Natural killer cell (primary cell): ENCODE measurements around the gene ATP11C. TPM values are rescaled to one million over a fixed set of nuclear protein-coding genes. Genes with fewer than 3 reads are reported as not detected.

Experiments
- ATAC-seq, 3 donors: fragments of 150-1000 bp in 2 of 3; fragments of 200-7000 bp in 1 of 3; cut with Tn5 transposase; 1 replicate in 1 of 3; 2 replicates in 2 of 3; pipeline ENCODE4 v1.10.0; 2021; ENCODE audit warnings: mild to moderate bottlenecking in 2 of 3, moderate library complexity in 2 of 3
- DNase-seq, 2 donors: peaks; one replicate each; pipeline versions ENCODE4 v3.0.0 to v3.0.0-alpha.2; 2013 to 2021; ENCODE audit warnings: mixed read lengths in 1 of 2
- H3K27ac ChIP-seq: one replicate; pipeline ENCODE4 v1.5.1; 2013; ENCODE audit warnings: mild to moderate bottlenecking, low read length
- H3K27me3 ChIP-seq: one replicate; pipeline ENCODE4 v1.6.1; 2013; ENCODE audit warnings: low read length; ENCODE audit not compliant: control insufficient read depth, insufficient read depth
- H3K36me3 ChIP-seq: one replicate; pipeline ENCODE4 v1.6.1; 2013; ENCODE audit warnings: low read length; ENCODE audit not compliant: control insufficient read depth, insufficient read depth
- H3K4me1 ChIP-seq: one replicate; pipeline ENCODE4 v1.6.1; 2013; ENCODE audit warnings: low read length; ENCODE audit not compliant: control insufficient read depth, insufficient read depth
- H3K4me3 ChIP-seq: one replicate; pipeline ENCODE4 v1.5.1; 2013; ENCODE audit warnings: low read length
- H3K9me3 ChIP-seq: one replicate; pipeline ENCODE4 v1.6.1; 2013; ENCODE audit warnings: low read length; ENCODE audit not compliant: control insufficient read depth, insufficient read depth
- H3K27ac Mint-ChIP-seq, 2 donors: one replicate each; pipeline ENCODE4 v1.8.0; 2022; ENCODE audit warnings: mild to moderate bottlenecking in 2 of 2, mixed read lengths in 2 of 2, moderate library complexity in 1 of 2
- H3K27me3 Mint-ChIP-seq, 2 donors: one replicate each; pipeline ENCODE4 v1.8.0; 2022; ENCODE audit warnings: low read depth in 2 of 2, mixed read lengths in 2 of 2
- H3K36me3 Mint-ChIP-seq: one replicate; pipeline ENCODE4 v1.8.0; 2022; ENCODE audit warnings: mixed read lengths
- H3K4me1 Mint-ChIP-seq, 2 donors: one replicate each; pipeline ENCODE4 v1.8.0; 2022; ENCODE audit warnings: mixed read lengths in 2 of 2
- H3K4me3 Mint-ChIP-seq: one replicate; pipeline ENCODE4 v1.8.0; 2022; ENCODE audit warnings: mild to moderate bottlenecking, moderate library complexity, mixed read lengths
- H3K9me3 Mint-ChIP-seq, 2 donors: one replicate each; pipeline ENCODE4 v1.8.0; 2022; ENCODE audit warnings: mixed read lengths in 2 of 2
- CTCF ChIP-seq: fragments of 200-600 bp; IDR thresholded peaks from one replicate; pipeline ENCODE4 v1.8.0; 2022; ENCODE audit warnings: antibody characterized with exemption
- WGBS: methylation state at CpG from one replicate; pipeline ENCODE4 v1.1.7; 2013; ENCODE audit warnings: missing lambda C conversion rate; ENCODE audit not compliant: insufficient coverage; 5-methylcytosine and 5-hydroxymethylcytosine counted together
- intact Hi-C: fragments of 100-400 bp; cut with micrococcal nuclease; formaldehyde crosslinking; loops from one replicate; pipeline ENCODE4 v1.14.2; 2022
- total RNA-seq, 4 donors: library from RNA; stranded (reverse); fragments of 120-200 nt in 1 of 4; gene quantifications; one replicate each; pipeline versions ENCODE4 v1.2.3 to v1.2.4, GENCODE V29; 2013 to 2022

Gene ATP11C
- total RNA-seq, 3 donors from 2014 or later (not counting 1 experiment from before 2014, with no cell fraction given), result 20.0 to 24.3 (median 24.0) TPM

GRCh38 chrX:139826065-139827044, 106.5 kb downstream of the ATP11C start:
- WGBS, result 83% methylated on average over 5 of the region's 8 CpGs
- intact Hi-C loops, result no loop called here
- Histone ChIP-seq H3K4me1 (no peaks in the 10 kb centered on the region), H3K4me3 (no peak overlapping the region), H3K36me3 (no peaks in the 10 kb centered on the region), H3K9me3 (no peaks in the 10 kb centered on the region), H3K27me3 (no peaks in the 10 kb centered on the region), H3K27ac (no peak overlapping the region)
- no peaks in the 10 kb centered on the region for H3K9me3 Mint-ChIP-seq
- peaks cover 12% of the 10 kb centered on the region in 2 donors for H3K4me1 Mint-ChIP-seq
- DNase-seq (no peak), ATAC-seq (no peak)
- no peak overlapping the region for H3K4me3 Mint-ChIP-seq
- H3K27ac Mint-ChIP-seq, result no peak overlapping the region
- TF ChIP-seq CTCF, result no peak
- H3K36me3 Mint-ChIP-seq, result no peaks in the 10 kb centered on the region
- H3K27me3 Mint-ChIP-seq, result no peaks in the 10 kb centered on the region

- TF ChIP-seq CTCF, result no peak
- no peaks in the 10 kb centered on the region for H3K9me3 ChIP-seq
- H3K4me3 ChIP-seq, result no peak overlapping the region
- H3K27ac ChIP-seq, result no peak overlapping the region
- Mint-ChIP-seq H3K4me3 (no peak overlapping the region), H3K9me3 (no peaks in the 10 kb centered on the region), H3K27ac (no peak overlapping the region), H3K4me1 (peaks cover 6 to 7% of the 10 kb centered on the region in 2 donors), H3K36me3 (no peaks in the 10 kb centered on the region), H3K27me3 (no peaks in the 10 kb centered on the region)
- H3K27me3 ChIP-seq, result no peaks in the 10 kb centered on the region
- 75% methylated on average over 2 of the region's 3 CpGs for WGBS
- no peaks in the 10 kb centered on the region for H3K4me1 ChIP-seq
- DNase-seq (no peak), ATAC-seq (no peak)
- intact Hi-C loops, result no loop called here
- no peaks in the 10 kb centered on the region for H3K36me3 ChIP-seq
Observed at GRCh38 chrX:139825618-139826017, 107.2 kb downstream of the ATP11C start.

GRCh38 chrX:139823806-139824205, 109.0 kb downstream of the ATP11C start:
- WGBS, result 95% methylated on average over 3 of the region's 6 CpGs
- no peak overlapping the region for H3K4me3 Mint-ChIP-seq

More at GRCh38 chrX:139823806-139824205, 109.0 kb downstream of the ATP11C start:
- peaks cover 6 to 7% of the 10 kb centered on the region in 2 donors for H3K4me1 Mint-ChIP-seq
- no peak for TF ChIP-seq CTCF
- DNase-seq (no peak), ATAC-seq (no peak)
- Histone ChIP-seq H3K9me3 (no peaks in the 10 kb centered on the region), H3K27ac (no peak overlapping the region), H3K4me1 (no peaks in the 10 kb centered on the region), H3K27me3 (no peaks in the 10 kb centered on the region), H3K36me3 (no peaks in the 10 kb centered on the region), H3K4me3 (no peak overlapping the region)
- no peaks in the 10 kb centered on the region for H3K36me3 Mint-ChIP-seq
- intact Hi-C loops, result no loop called here
- H3K27ac Mint-ChIP-seq, result no peak overlapping the region
- H3K9me3 Mint-ChIP-seq, result no peaks in the 10 kb centered on the region
- H3K27me3 Mint-ChIP-seq, result no peaks in the 10 kb centered on the region
